ENCODE measurements around the gene GSG1L. TPM values are rescaled to one million over a fixed set of nuclear protein-coding genes. Genes with fewer than 3 reads are reported as not detected.

Gene GSG1L
- polyA plus RNA-seq, 1 donor (not counting 4 experiments of a cell fraction or from before 2014, with no cell fraction given): not detected

DNA sequence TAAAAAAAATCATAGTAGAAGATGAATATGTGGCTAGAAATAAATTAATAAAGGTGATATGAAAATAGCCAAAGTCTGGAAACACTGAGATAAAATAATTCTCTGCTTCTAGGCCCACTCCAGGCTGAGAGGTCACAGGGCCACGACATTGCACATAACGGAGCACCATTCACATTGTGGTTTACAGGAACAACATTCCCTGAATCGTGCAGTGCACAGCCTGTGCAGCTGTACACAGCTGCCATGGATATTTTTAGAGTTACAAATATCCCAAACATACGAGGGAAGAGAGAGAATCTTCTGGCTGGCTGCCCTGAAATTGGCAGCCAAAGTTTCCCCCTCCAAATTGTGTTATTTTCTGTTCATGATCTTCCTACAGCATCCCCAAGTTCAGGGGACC, 68.8 kb downstream of the GSG1L start:
- H3K79me2 ChIP-seq (ENCODE audit: control insufficient read depth, insufficient read depth, low read length): no peaks in the 10 kb centered on the region
- no peak overlapping the region for H3K9ac ChIP-seq (ENCODE audit: control insufficient read depth, extremely low read depth, insufficient read depth, low read length)
- H2AFZ ChIP-seq (ENCODE audit: control insufficient read depth, low read length): no peak overlapping the region
- FAIRE-seq (no peak), DNase-seq (ENCODE audit: low read depth, low spot score) (no peak)
- no peaks in the 10 kb centered on the region for H3K36me3 ChIP-seq (ENCODE audit: control insufficient read depth in 2 of 2, extremely low read depth in 1 of 2, insufficient read depth in 2 of 2, low read length in 2 of 2)
- H3K4me2 ChIP-seq (ENCODE audit: control insufficient read depth, extremely low read depth, insufficient read depth, low read depth, low read length): no peak overlapping the region
- TF ChIP-seq CTCF (optimal IDR thresholded peaks at IDR 0.05 in 1 of 3, IDR thresholded peaks at IDR 0.05 in 1 of 3, conservative IDR thresholded peaks at IDR 0.05 in 1 of 3; ENCODE audit: extremely low read depth in 1 of 3, insufficient read depth in 2 of 3, low read length in 3 of 3): no peak
- H3K9me3 ChIP-seq (ENCODE audit: control insufficient read depth, low read depth, low read length): peaks cover 2% of the 10 kb centered on the region
- H4K20me1 ChIP-seq (ENCODE audit: control insufficient read depth, extremely low read depth, insufficient read depth, low read length): no peaks in the 10 kb centered on the region
- no peak overlapping the region for H3K27ac ChIP-seq (ENCODE audit: control insufficient read depth, insufficient read depth, low read length)
- no peak overlapping the region for H3K4me3 ChIP-seq (ENCODE audit: control insufficient read depth in 2 of 3, extremely low read depth in 1 of 3, insufficient read depth in 2 of 3, low read depth in 1 of 3, low read length in 3 of 3)
- H3K27me3 ChIP-seq (ENCODE audit: control insufficient read depth, extremely low read depth, insufficient read depth, low read length): no peaks in the 10 kb centered on the region
- dilution Hi-C loops (cut with MboI; ENCODE audit: extremely low pct_ligation_motif_present, low sequenced_read_pairs): no loop called here
- no peaks in the 10 kb centered on the region for H3K9me1 ChIP-seq (ENCODE audit: control insufficient read depth, extremely low read depth, insufficient read depth, low read length)
- no peaks in the 10 kb centered on the region for H3K4me1 ChIP-seq (ENCODE audit: control insufficient read depth, extremely low read depth, insufficient read depth, low read length)

GRCh38 chr16:27993587-27993986, 69.9 kb downstream of the GSG1L start:
- no peak overlapping the region for H3K27ac ChIP-seq (ENCODE audit: control insufficient read depth, insufficient read depth, low read length)
- dilution Hi-C loops (cut with MboI; ENCODE audit: extremely low pct_ligation_motif_present, low sequenced_read_pairs): no loop called here
- H2AFZ ChIP-seq (ENCODE audit: control insufficient read depth, low read length): no peak overlapping the region
- DNase-seq (ENCODE audit: low read depth, low spot score): no peak
- H4K20me1 ChIP-seq (ENCODE audit: control insufficient read depth, extremely low read depth, insufficient read depth, low read length): no peaks in the 10 kb centered on the region
- no peaks in the 10 kb centered on the region for H3K36me3 ChIP-seq (ENCODE audit: control insufficient read depth in 2 of 2, extremely low read depth in 1 of 2, insufficient read depth in 2 of 2, low read length in 2 of 2)
- no peaks in the 10 kb centered on the region for H3K27me3 ChIP-seq (ENCODE audit: control insufficient read depth, extremely low read depth, insufficient read depth, low read length)
- TF ChIP-seq EZH2 (IDR thresholded peaks at IDR 0.05; ENCODE audit: low read length) (no peak), CTCF (optimal IDR thresholded peaks at IDR 0.05 in 1 of 3, IDR thresholded peaks at IDR 0.05 in 1 of 3, conservative IDR thresholded peaks at IDR 0.05 in 1 of 3; ENCODE audit: extremely low read depth in 1 of 3, insufficient read depth in 2 of 3, low read length in 3 of 3) (no peak)
- FAIRE-seq: no peak
- no peak overlapping the region for H3K9ac ChIP-seq (ENCODE audit: control insufficient read depth, extremely low read depth, insufficient read depth, low read length)
- H3K4me3 ChIP-seq (ENCODE audit: control insufficient read depth in 2 of 3, extremely low read depth in 1 of 3, insufficient read depth in 2 of 3, low read depth in 1 of 3, low read length in 3 of 3): no peak overlapping the region
- no peak overlapping the region for H3K4me2 ChIP-seq (ENCODE audit: control insufficient read depth, extremely low read depth, insufficient read depth, low read depth, low read length)
- no peaks in the 10 kb centered on the region for H3K4me1 ChIP-seq (ENCODE audit: control insufficient read depth, extremely low read depth, insufficient read depth, low read length)
- no peaks in the 10 kb centered on the region for H3K79me2 ChIP-seq (ENCODE audit: control insufficient read depth, insufficient read depth, low read length)
- no peaks in the 10 kb centered on the region for H3K9me1 ChIP-seq (ENCODE audit: control insufficient read depth, extremely low read depth, insufficient read depth, low read length)
- H3K9me3 ChIP-seq (ENCODE audit: control insufficient read depth, low read depth, low read length): peaks cover 2% of the 10 kb centered on the region

All from keratinocyte (primary cell).